SU-DHL-6 (cell line): ENCODE results near the gene KIF16B.

Experiments
- CTCF ChIP-seq: fragments of 200-600 bp; sonication (generic); IDR thresholded peaks from one replicate; pipeline ENCODE4 v1.5.1; 2017; ENCODE audit warnings: antibody characterized with exemption, mild to moderate bottlenecking, low read length, moderate library complexity; ENCODE audit not compliant: insufficient read depth, poor library complexity, severe bottlenecking
- EZH2phosphoT487 ChIP-seq: fragments of 200-600 bp; sonication (generic), shearing (Covaris generic); conservative IDR thresholded peaks from 2 replicates; pipeline ENCODE4 v1.6.1; 2018; ENCODE audit warnings: mild to moderate bottlenecking, antibody characterized with exemption, low read length, moderate library complexity, mixed read lengths

- TF ChIP-seq CTCF (no peak), EZH2phosphoT487 (no peak)
These were observed 73.1 kb downstream of the KIF16B start for GRCh38 chr20:16500197-16500596.
